ENCODE data around the gene MTHFD1. TPM values are rescaled to one million over a fixed set of nuclear protein-coding genes. Genes with fewer than 3 reads are reported as not detected.

MTHFD1 gene
- total RNA-seq, 4 donors from 2014 or later, result 34.5 to 54.5 (median 38.6) TPM

DNA sequence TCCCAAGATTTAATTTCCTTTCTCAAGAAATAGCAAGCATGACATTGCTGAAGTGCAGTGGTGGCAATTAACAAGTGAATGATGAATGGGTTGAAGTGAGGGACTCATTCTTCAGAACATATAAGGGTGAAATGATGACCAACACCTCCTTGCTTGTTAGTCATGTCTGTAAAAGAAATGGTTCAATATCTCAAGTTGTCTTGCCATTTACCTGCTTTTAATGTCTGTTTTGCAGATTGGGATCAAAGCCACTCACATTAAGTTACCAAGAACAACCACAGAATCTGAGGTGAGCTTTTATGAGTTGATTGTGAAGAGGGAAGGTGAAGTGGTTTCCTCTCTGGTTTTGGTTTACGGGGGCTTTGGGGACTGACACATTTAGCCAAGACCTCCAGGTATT lies 24.1 kb downstream of the MTHFD1 start:
- Histone ChIP-seq H3K4me3 (no peak overlapping the region), H3K4me1 (no peaks in the 10 kb centered on the region), H3K27ac (no peak overlapping the region), H3K36me3 (peaks cover 0 to 64% of the 10 kb centered on the region in 2 donors), H3K9me3 (no peaks in the 10 kb centered on the region), H3K27me3 (no peaks in the 10 kb centered on the region)
- WGBS, 2 donors (ENCODE audit: low coverage in 1 of 2), result 94% methylated on average over 1 of the region's 1 CpG; no CpG with 5 or more reads in 1 of the 2 donors
- TF ChIP-seq EP300 (IDR thresholded peaks at IDR 0.05), result no peak
- TF ChIP-seq, protein P1, sequence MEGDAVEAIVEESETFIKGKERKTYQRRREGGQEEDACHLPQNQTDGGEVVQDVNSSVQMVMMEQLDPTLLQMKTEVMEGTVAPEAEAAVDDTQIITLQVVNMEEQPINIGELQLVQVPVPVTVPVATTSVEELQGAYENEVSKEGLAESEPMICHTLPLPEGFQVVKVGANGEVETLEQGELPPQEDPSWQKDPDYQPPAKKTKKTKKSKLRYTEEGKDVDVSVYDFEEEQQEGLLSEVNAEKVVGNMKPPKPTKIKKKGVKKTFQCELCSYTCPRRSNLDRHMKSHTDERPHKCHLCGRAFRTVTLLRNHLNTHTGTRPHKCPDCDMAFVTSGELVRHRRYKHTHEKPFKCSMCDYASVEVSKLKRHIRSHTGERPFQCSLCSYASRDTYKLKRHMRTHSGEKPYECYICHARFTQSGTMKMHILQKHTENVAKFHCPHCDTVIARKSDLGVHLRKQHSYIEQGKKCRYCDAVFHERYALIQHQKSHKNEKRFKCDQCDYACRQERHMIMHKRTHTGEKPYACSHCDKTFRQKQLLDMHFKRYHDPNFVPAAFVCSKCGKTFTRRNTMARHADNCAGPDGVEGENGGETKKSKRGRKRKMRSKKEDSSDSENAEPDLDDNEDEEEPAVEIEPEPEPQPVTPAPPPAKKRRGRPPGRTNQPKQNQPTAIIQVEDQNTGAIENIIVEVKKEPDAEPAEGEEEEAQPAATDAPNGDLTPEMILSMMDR (IDR thresholded peaks at IDR 0.05), result no peak
- no peak for TF ChIP-seq POLR2A (IDR thresholded peaks at IDR 0.05)
- TF ChIP-seq POLR2AphosphoS5 (IDR thresholded peaks at IDR 0.05), result no peak
- ATAC-seq, result no peak

DNA sequence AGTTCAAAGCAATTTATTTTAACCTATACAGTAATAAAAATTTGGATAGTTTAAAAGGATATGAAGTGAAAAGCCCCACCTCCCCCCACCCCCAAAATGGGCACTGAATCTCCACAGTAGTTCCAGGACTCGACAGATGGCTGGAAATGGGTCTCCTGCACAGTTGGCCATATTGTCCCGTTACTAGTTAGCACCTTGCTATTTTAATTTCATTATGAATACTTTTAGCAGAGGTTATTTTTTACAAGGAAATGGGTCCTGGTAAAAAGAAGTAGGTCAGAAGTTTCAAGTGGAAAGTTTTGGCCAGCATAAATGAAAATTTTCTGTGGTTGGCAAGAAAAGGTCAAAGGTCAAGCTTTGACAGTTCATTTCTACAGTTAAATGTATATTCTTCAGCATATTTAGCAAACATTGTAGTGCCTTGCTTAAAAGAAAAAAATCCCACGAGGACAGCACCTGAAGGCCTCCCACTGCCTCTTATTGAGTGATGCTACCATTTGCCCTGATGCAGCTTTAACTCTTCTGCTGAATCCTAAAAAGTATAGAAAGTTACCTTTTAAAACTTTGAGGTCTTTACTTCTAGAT lies 28.3 kb downstream of the MTHFD1 start:
- Histone ChIP-seq H3K4me1 (no peaks in the 10 kb centered on the region), H3K4me3 (no peak overlapping the region), H3K27me3 (no peaks in the 10 kb centered on the region), H3K9me3 (no peaks in the 10 kb centered on the region), H3K27ac (no peak overlapping the region), H3K36me3 (peaks cover 0 to 100% of the 10 kb centered on the region in 2 donors)
- TF ChIP-seq POLR2A (IDR thresholded peaks at IDR 0.05) (no peak), POLR2AphosphoS5 (IDR thresholded peaks at IDR 0.05) (no peak), EP300 (IDR thresholded peaks at IDR 0.05) (no peak)
- TF ChIP-seq, protein P1 (IDR thresholded peaks at IDR 0.05), result no peak
- no peak for ATAC-seq
- 81 to 86% methylated on average over 3 of the region's 3 CpGs for WGBS, 2 donors (ENCODE audit: low coverage in 1 of 2)

DNA sequence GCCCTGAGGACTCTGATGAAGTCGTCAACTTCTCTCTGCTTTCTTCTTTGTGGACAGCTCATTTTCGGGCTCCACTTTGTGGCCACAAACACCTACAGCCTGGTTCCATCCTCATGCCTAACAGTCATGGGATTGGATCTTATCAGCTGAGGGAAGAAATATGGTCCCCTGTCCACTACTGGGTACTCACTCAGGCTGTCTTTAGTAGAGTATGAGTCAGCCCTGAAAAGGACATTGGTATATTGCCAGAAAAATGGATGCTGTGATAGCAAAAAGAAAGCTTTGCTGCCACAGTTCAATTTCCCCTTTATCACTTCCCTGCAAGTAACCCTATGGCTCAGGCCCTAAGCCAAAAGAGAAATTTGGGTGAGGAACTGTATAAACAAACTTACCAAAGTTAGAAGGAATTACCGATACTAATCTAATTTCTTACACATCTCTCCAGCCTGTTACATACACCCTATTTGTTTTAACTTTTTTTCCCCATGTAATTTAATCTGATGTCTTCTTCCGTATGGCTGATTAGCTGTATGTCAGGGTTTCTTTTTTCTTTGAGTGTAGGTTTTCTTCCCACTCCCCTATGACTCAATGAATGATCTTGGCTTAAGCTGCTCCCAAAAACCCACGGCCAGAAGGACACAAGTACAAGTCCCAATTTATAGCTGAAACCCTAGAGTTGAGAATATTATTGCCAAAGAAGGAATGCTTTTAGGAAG lies 29.1 kb downstream of the MTHFD1 start:
- H3K4me3 ChIP-seq, result no peak overlapping the region
- H3K9me3 ChIP-seq, result no peaks in the 10 kb centered on the region
- WGBS, 2 donors (ENCODE audit: low coverage in 1 of 2), result 69 to 81% methylated on average over 5 of the region's 5 CpGs
- peaks cover 0 to 99% of the 10 kb centered on the region in 2 donors for H3K36me3 ChIP-seq
- H3K27ac ChIP-seq, result no peak overlapping the region
- ATAC-seq, result no peak
- H3K27me3 ChIP-seq, result no peaks in the 10 kb centered on the region
- H3K4me1 ChIP-seq, result no peaks in the 10 kb centered on the region
- TF ChIP-seq, protein P1 (IDR thresholded peaks at IDR 0.05), result no peak
- TF ChIP-seq POLR2A (IDR thresholded peaks at IDR 0.05), result no peak
- TF ChIP-seq POLR2AphosphoS5 (IDR thresholded peaks at IDR 0.05), result no peak
- no peak for TF ChIP-seq EP300 (IDR thresholded peaks at IDR 0.05)

DNA sequence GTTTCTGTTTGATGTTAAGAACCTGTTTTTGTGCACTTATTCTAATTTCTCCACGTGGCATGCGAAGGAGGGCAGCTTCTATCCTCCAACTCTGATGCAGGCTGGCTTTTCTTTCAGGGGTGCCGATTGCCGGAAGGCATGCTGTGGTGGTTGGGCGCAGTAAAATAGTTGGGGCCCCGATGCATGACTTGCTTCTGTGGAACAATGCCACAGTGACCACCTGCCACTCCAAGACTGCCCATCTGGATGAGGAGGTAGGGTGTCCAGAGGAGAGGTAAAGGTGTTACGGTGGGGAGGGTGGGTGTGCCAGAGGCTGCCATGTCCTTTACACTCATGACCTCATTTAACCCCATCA lies 29.6 kb downstream of the MTHFD1 start:
- 98 to 100% methylated on average over 3 to 6 of the region's 7 CpGs for WGBS, 2 donors (ENCODE audit: low coverage in 1 of 2)
- peaks cover 0 to 99% of the 10 kb centered on the region in 2 donors for H3K36me3 ChIP-seq
- TF ChIP-seq POLR2A (IDR thresholded peaks at IDR 0.05) (no peak), POLR2AphosphoS5 (IDR thresholded peaks at IDR 0.05) (no peak), EP300 (IDR thresholded peaks at IDR 0.05) (no peak)
- TF ChIP-seq, protein P1 (IDR thresholded peaks at IDR 0.05), result no peak

DNA sequence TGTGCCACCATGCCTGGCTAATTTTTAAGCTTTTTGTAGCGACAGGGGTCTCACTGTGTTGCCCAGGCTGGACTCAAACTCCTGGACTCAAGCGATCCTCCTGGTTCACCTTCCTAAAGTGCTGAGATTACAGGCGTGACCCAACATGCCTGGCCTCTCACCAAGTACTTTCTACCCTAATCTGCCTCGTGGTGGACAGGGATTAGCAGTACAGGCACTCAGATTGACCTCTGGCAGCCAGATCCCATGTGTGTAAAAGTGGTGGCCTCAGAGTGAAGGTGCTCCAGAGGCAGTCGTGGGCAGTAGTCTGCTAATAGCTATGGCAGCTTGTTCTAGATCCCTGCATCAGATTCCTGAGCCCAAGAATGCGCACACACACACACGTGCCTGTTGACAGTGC lies 30.9 kb downstream of the MTHFD1 start:
- H3K36me3 ChIP-seq, result peaks cover 0 to 99% of the 10 kb centered on the region in 2 donors
- TF ChIP-seq EP300 (IDR thresholded peaks at IDR 0.05) (no peak), POLR2A (IDR thresholded peaks at IDR 0.05) (no peak), POLR2AphosphoS5 (IDR thresholded peaks at IDR 0.05) (no peak)
- TF ChIP-seq, protein P1 (IDR thresholded peaks at IDR 0.05), result no peak
- WGBS, 2 donors (ENCODE audit: low coverage in 1 of 2), result 75% methylated on average over 5 of the region's 7 CpGs; no CpG with 5 or more reads in 1 of the 2 donors

More for the DNA sequence above, 29.6 kb downstream of the MTHFD1 start:
- Histone ChIP-seq H3K27ac (no peak overlapping the region), H3K27me3 (no peaks in the 10 kb centered on the region), H3K9me3 (no peaks in the 10 kb centered on the region), H3K4me3 (no peak overlapping the region), H3K4me1 (no peaks in the 10 kb centered on the region)
- no peak for ATAC-seq

More for the DNA sequence above, 30.9 kb downstream of the MTHFD1 start:
- Histone ChIP-seq H3K4me3 (no peak overlapping the region), H3K27ac (no peak overlapping the region), H3K4me1 (no peaks in the 10 kb centered on the region), H3K9me3 (no peaks in the 10 kb centered on the region), H3K27me3 (no peaks in the 10 kb centered on the region)
- ATAC-seq, result no peak

Measured in gastroesophageal sphincter (tissue), 4 donors.